Heart left ventricle (tissue), 13 donors: ENCODE results near the gene RALGAPA2.

Experiments used
- CTCF ChIP-seq, 12 donors: fragments of 200-600 bp; sonication (generic) in 4 of 12; IDR thresholded peaks; one replicate each; pipeline versions ENCODE4 v1.5.0 to v1.8.0; 2018 to 2022; ENCODE audit warnings: antibody characterized with exemption in 12 of 12, mild to moderate bottlenecking in 5 of 12
- POLR2A ChIP-seq, 2 donors: fragments of 450-650 bp; IDR thresholded peaks; one replicate each; pipeline ENCODE4 v1.6.1; 2017; ENCODE audit warnings: antibody characterized with exemption in 2 of 2, mild to moderate bottlenecking in 2 of 2, moderate library complexity in 2 of 2
- donor health status: ischemic (EF 13 %, LVEDD 7.1; RV severe dilation, severe dysfunction).
- donor health status: DM: no; HTN: yes; CAD: no.
- donor health status: DM: no; HTN: no; CAD: no.
- donor health status: ischemic (EF 25% LVEDD 6.9; RV normal size, moderate dysfunction).
- donor health status: ischemic (EF 25% LVEDD 5.7; RV mildly dilated, moderate dysfunction).
- donor health status: ischemic (EF 35%, LVEDD 5.7; RV mildly dilated, moderate dysfunction).
- donor health status: nonischemic (EF 11% LVEDD 7.7; RV severe dilation, severe dysfunction).
- donor health status: DM: yes; HTN: yes; CAD: no.
- donor health status: PGD.
- donor health status: ischemic (EF 29% LVEDD 5.4; RV normal size, mild dysfunction).
- donor health status: nonischemic (EF 23%, LVEDD 6.1; RV moderate dilation, normal function).

GRCh38 chr20:20401991-20402390 is 310.5 kb downstream of the RALGAPA2 start:
- TF ChIP-seq POLR2A (IDR thresholded peaks at IDR 0.05) (no peak), CTCF (IDR thresholded peaks at IDR 0.05) (no peak)
